HG02884 (cell line): ENCODE results near the gene SDC1.
"Not testable (repeated sequence)": the region's sequence is repeated elsewhere in the genome, so short reads cannot be mapped to it uniquely, and the experiment has no call there.

Experiments used
- ATAC-seq: cut with Tn5 transposase; IDR thresholded peaks from one replicate; pipeline ENCODE4 v1.9.1; 2021; ENCODE audit warnings: mild to moderate bottlenecking, moderate library complexity; ENCODE audit not compliant: unreplicated experiment

Gene SDC1, protein sequence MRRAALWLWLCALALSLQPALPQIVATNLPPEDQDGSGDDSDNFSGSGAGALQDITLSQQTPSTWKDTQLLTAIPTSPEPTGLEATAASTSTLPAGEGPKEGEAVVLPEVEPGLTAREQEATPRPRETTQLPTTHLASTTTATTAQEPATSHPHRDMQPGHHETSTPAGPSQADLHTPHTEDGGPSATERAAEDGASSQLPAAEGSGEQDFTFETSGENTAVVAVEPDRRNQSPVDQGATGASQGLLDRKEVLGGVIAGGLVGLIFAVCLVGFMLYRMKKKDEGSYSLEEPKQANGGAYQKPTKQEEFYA

DNA sequence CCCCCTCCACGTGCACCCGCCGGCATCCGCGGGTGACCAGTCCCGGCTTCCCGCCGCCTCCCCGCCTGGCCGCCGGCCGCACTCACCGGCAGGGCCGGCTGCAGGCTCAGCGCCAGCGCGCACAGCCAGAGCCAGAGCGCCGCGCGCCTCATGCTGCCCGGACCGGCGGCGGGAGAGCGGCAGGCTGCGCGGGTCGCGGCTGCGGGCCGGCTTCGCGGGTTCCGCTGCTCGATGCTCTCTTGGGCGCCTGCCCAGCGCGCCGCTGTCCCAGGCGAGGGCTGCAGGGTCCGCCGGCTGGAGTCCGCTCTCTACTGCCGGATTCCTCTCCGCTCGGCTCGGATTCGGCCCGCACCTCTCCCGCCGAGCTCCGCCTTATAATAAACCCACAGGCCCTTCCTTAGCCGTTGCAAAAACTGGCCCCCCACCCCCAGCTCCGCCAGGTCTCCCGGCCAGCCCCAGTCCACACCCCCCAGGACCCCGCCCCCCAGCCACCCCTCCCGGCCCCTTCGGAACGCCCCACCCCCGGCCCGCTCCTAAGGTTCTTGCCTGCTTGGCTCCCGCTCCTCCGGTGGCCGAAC lies at the start of gene SDC1:
Gene SDC1, minus strand, starts transcription at position 415 of the 578 bp plus-strand sequence. Its CDS starts 263 bp downstream, at position 152.
- ATAC-seq: peak; percentile 24

DNA sequence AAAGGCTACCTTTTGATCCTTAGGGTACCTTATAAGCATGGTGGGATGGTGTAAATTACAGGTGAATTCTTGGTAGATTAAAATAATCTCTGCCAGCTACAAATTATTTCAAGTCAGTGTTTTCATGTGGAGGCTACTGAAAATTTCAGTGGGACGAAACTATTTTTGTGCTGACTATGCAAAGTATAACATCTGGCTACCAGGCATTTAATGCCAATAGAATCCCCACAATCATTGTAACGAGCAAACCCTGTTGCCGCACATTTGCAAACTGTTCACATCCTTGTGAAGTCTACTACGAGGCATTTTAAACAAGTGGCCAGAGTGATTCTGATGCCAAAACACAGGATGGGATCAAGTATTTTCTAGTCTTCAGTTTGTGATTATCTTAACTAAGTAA lies 48.1 kb upstream of the SDC1 start:
- no peak for ATAC-seq

DNA sequence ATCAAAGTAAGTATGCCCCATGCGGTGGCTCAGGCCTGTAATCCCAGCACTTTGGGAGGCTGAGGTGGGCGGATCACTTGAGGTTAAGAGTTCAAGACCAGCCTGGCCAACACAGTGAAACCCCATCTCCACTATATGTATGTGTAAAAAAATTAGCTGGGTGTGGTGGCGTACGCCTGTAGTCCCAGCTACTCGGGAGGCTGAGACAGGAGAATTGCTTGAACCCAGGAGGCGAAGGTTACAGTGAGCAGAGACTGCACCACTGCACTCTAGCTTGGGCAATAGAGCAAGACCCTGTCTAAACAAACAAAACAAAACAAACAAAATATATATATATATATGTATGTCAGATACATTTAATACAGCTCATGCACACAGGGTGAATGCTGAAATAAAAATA lies 43.4 kb upstream of the SDC1 start:
- ATAC-seq: not testable (repeated sequence)

DNA sequence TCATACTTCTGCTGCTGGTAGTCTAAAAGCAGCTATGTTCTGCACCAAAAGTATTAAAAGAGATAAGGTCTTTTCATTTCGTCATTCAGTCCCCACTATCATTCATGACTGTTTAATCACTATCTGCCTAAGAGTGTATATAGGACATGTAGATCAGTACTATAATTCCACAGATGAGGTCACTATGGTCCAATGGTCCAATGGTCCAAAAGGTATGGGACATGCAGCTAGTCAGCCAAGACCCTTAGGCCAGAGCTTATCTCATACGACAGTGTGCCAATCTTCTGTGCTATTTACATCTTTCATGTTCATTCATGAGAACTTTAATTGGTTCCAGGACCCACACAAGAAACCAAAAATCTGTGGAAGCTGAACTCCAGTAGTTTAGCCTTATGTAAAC lies 42.6 kb upstream of the SDC1 start:
- no peak for ATAC-seq

DNA sequence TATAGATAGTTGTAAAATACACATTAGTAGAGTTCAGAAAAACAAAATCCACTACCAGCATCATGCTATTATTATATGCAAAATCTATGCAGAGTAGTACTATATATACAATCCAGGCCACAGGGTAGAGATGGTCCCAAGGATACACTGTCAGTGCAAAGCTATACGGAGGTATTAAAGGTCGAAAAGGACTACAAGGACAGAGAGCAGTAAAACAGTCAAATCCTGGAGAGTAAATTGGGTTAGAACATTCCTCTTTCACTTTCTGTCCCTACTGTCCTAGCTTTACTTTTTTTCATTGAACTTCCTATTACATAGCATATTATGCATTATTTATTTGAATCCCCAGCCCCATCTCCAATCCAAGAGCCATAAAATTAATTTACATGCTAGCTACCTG lies 39.7 kb upstream of the SDC1 start:
- no peak for ATAC-seq

DNA sequence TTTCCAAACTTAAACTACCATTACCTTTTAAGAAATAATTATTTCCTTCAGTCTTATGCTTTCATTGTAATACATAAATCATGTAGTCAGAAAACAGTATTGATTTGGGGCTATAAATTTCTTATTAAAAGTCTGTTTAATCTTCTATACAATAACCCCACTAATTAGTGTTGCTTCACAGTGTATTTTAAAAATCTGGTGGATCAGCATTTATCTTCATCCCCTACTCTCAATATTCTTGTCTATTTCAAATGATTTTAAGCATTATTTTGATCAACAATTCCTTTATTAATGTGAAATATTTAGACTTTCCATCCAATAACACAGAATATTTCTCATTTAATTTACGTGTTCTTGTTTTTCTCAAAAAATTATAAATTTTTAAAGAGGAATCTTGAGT lies 32.5 kb upstream of the SDC1 start:
- ATAC-seq: no peak

DNA sequence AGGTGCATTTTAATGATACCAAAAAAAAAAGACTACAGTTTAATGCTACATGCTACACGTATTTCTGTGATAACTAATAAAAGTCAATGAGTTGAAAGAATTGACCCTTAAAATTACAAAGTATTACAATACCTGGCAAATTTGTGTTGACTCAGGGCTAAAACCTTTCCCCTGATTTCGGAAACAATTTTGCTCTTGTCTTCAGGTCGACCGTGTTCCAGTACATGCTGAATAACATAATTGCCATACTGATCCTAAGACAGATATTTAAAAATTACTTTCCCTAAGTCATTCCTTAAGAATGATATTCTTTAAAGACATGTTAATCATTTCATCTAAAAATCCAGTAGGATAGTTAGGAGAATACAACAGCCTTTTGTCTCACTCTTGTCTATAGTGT lies 29.8 kb upstream of the SDC1 start:
- ATAC-seq: no peak

DNA sequence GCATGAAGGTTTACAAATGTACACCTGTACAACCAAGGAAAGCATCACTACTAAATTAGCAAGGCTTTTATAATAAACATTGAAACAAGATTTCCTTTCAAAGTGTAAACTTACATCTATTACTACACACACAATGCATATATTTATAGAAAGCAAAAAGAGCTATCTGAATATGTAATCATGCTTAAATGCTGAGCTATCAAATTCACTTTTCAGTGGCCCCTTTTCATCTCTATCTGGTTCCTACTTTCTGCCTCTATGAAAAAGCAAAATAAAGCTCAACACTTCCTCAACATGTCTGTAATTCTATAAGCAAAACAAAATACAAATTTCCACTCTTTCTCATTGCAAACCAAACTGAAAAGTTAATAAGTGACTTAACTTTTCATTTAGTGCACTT lies 25.5 kb upstream of the SDC1 start:
- ATAC-seq: no peak

DNA sequence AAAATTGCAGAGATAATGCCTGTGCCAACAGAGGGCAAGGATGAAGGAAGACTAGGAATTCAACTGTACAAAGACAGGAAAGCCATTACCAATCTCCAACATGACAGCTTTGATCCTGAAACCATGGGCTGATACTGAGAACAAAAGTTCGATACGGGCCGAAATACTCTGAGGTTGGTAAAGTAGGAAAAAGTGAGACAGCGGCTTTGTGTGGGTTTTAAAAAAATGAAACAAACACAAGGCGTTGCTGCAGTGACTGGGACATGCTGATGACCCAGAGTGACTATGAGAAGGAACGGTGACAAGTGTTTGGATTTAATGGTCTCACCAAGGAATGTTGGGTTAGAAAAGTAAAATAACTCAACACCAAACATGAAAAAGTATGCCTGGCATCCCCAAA lies 24.2 kb upstream of the SDC1 start:
- ATAC-seq: no peak

DNA sequence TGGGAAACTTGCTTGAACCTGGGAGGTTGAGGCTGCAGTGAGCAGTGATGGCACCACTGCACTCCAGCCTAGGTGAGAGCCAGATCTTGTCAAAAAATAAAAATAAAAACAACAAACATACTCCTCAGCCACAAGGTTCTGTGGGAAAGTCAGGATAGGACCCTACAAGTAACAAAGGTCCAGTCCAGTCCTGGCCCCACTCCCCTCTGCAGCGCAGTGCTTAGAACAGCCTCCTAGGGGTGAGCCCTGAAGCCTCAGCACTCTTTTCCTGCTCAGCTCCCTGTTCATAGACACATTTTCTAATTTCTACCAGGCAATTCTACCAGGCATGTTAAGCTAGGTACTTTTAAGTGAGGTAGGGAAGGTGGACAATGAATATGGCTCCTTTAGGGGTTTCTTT lies 22.2 kb upstream of the SDC1 start:
- no peak for ATAC-seq

DNA sequence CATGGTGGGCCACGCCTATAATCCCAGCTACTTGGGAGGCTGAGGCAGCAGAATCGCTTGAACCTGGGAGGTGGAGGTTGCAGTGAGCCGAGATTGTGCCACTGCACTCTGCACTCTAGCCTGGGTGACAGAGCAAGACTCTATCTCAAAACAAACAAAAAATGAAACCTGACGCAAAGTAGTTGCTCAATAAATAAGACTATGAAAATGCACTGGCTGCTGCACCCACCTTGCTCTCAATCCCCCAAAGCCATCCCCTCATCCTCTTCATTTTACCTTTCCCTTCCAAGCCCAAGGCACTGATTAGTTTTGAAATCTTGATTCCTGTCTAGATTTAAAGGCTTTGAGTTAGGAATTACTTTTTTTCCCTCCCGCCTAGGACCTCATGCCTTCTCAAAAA lies 18.7 kb upstream of the SDC1 start:
- ATAC-seq: not testable (repeated sequence)

DNA sequence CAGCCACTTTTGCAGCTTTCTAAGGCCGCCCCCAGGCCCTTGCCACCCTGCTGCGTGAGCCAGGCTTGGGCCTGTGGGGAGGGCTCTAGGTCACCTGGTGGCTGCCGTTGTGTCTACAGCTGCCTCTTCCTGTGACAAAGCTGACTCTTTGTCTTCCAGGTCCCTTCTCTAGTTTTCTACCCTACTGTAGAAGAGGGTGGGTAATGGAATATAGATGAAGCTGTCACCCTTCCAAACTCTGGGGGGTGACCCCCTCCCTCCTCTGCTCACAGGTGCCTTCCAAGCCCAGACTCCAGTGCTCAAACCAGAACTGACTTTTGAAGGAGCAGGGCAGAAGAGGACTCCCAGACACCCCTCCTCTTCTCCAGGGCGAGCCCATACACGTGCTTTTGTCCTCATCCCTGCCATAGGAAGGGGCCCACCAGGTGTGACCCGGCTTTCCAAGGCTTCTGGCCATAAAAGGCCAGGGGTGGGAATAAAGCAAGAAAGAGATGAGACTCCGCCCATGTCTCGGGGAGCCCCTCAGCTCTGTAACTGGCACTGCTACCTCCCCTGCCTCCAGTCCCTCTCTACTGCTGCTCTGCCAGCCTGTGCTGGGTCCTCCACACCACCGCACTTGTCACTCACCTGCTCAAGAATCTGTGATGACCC lies 17.9 kb upstream of the SDC1 start:
- ATAC-seq: no peak

DNA sequence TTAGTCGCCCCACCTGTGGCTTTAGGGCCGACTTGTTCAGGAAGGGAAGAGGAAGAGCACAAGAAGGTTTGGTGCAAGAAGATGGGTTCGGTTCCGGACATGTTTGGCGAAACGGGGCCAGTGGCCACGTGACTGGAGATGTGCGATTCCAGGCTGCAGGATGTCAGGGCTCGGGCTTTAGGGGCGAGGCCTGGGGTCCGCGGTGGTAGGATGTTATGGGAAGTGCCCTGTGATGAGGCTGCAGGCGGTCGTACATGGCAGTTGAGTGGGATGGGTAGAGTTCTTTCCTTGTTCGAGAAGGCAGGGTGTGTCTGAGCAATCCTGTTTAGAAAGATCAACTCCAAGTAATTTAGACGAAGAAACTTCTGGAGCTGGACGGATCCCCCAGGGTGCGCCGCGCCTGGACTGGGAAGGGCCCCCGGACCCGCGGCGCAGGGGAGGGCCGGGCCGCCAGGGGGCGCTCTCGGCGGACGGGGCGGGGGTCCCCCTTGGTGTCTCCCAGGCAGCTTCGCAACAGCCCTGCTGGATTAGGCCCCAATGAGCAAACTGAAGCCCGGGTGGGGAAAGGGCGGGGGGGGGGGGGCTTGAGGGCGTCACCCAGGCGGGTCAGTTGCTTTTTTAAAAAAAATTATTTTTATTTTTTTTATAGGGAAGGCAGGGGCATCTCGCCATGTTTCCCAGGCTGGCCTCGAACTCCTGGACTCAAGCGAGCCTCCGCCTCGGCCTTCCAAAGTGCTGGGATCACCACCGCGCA lies 17.2 kb upstream of the SDC1 start:
- no peak for ATAC-seq

DNA sequence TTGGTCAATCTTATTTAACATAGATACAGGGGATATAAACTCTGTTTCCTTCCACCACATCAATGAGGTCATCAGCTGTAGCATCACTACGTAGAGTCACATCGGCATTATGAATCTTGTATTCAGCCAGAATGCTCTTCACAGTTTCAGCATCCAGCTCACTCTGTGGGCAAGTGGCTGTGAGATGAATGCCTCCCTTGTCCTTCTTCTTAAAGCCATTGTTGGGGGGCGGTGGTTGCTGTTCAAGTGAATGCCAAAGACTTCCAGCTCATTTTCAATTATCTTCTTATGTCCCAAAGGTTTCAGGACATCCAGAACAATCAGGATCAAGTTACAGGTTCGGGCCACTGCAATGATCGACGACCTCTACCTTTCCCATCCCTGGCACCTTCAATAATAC lies 15.4 kb upstream of the SDC1 start:
- not testable (repeated sequence) for ATAC-seq

DNA sequence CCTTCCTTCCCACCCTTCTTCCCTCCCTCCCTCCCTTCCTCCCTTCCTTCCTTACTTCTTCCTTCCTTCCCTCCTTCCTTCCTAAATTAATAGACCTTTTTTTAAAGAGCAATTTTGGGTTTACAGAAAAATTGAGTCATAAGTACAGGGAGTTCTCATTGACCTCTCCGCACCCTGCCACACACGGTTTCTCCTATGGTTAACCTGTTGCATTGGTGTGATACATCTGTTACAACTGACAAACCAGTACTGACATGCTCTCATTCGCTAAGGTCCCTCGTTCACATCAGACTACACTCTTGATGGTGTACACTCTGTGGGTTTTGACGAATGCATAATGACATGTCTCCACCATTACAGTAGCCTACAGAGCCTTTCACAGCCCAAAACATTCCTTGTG lies 11.6 kb upstream of the SDC1 start:
- ATAC-seq: no peak

DNA sequence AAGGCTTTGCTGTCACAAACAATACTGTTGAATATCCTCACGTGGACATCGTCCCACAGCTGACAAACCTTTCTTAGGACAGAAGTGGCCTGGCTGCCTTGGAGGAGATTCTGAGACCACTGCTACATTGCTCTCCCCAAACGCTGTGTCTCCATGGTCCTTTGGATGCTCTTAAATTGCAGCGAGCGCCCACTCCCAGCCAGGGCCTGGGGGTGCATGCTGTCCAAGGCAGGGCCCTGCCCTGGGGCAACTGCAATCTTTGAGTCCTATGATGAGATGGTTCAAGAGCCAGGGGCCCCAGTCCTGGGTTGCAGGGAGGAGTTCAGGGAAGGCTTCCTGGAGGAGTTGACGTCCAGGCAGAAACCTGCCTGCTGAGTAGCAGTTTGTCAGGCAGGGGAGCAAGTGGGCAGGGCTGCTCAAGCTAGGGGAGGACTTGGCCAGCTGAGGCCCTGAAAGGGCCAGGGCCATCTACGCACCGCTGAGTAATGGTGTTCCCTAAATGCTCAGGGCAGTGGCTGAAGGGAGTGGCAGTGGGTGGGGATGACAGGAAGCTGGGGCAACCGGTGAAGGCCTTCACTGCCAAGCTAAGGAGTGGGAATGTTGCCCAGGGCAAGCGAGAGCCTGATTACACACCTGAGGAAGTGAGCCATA lies 10.8 kb upstream of the SDC1 start:
- ATAC-seq: no peak

DNA sequence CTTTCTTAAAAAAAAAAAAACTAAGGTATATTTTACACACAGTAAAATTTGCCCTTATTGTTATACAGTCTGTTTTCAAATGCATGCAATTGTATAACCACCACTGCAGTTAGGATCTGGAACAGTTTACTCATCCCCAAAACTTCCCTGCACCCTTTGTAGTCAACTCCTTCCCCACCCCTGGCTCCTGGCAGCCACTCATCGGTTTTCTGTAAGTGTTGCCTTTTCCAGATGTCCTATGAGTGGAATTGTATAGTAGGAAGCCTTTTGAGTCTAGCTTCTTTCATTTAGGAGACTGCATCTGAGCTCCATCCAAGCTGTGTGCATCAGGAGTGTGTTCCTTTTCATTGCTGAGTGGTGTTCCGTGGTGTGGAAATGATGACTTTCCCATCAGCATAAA lies 9.7 kb upstream of the SDC1 start:
- not testable (repeated sequence) for ATAC-seq

DNA sequence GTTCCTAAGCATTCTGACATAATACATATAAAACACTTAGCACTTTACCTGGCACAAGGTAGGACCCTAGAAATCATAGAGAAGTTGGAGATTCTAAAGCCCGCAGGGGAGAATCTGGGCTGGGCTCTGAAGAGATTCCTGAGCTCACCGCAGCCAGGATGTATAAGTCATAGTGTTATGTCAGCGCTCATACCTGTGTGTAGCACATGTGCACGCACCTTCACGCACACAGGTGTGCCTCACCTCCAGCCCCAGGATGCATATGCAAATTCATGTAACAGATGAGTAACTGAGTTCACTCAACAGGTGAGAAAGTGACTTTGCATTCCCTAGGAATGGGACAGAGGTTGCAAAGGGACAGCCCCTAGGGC lies 7.9 kb upstream of the SDC1 start:
- ATAC-seq: no peak

DNA sequence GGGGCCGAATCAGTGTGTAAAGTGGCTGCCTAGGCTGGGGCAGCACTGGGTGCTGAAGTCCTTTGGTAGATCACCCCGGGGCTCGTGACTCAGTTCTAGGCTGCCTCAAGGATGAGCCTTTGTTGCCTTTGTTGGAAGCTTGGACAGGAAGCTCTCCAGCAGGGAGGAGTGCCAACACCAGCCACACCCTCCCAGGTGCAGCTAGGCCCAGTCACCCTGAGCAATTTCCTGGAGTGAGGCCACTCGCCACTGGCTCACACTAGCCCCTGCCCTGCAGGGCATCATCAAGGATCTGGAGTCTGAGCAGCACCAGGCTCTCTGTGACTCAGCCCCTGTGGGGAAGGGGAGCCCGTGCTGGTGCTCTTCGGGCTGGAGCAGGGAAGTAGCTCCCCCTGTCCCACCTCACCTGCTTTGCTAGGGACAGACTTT lies 6.7 kb upstream of the SDC1 start:
- no peak for ATAC-seq

DNA sequence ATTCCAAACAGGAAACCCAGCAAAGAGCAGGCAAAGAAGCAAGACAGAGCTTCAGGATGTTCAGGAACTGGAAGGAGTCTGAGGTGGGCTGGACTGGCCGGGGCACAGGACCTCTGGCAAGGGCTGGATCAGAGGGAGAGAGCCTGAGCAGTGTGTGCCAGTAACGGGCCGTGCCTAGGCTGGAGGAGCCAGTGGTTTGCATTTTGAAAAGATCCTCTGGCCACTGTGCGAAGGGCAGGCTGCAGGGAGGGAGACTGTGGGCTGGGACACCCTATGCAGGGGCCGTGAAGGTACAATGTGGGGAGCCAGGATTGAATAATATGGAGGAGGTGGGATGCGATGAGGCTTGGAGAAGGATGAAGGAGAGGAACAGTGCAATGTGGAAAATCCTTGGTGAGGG lies 6.2 kb upstream of the SDC1 start:
- no peak for ATAC-seq

DNA sequence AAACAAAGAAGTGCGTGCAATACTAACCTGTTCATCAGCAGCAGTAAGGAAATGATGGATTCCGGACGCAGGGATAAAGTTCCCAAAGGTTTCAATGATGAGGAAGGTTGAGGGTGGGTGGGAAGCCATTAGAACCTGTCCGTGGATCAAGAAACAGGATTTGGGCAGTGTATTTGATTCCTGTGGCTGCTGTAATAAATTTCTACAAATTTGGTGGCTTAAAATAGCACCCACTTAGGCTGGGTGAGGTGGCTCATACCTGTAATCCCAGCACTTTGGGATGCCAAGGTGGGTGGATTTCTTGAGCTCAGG lies 5.1 kb upstream of the SDC1 start:
- ATAC-seq: no peak
